ENCODE data around the gene SLC38A10. TPM values are rescaled to one million over a fixed set of nuclear protein-coding genes. Genes with fewer than 3 reads are reported as not detected.

The SLC38A10 gene
- total and polyA plus RNA-seq, 2 donors from 2014 or later: 72.7 to 89.7 TPM

DNA sequence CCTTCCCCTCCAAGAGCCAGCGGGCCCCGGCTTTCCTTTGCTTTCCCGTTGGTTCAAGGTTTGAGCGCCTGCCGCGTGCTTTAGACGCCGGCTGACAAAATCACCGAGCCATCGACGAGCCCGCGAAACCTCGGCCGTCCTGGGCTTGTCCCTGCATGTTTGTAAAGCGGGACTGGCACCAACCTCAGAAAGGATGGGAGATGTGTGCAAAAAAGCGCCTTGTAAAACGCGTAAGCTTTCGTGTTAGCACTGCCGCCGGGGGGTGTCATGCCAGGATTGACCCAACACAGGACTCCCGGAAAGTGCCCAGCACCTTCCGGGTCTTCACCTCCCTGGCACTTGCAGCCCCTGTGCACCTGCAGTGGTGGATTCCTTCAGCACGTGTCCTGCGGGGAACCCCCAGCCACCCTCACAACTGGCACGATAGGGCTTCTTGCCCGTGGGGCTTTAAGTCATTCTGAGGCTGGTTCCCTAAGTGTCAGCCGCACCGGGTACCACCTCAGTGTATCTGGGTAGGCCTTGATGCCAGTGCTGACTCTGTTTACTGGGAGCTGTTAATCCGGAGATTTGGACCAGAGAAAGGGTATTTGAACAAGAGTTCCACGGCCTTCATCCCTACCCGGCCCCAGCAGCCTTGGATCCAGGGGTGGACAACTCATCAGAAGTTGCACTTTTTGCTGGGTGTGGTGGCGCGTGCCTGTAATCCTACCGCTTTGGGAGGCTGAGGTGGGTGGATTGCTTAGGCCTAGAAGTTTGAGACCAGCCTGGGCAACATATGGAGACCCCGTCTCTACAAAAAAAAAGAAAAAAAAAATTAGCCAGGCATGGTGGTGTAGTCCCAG, 55.2 kb downstream of the SLC38A10 start:
- intact Hi-C loops (cut with DNase I): no loop called here
- H3K27me3 ChIP-seq (ENCODE audit: control insufficient read depth, insufficient read depth, low read length): no peaks in the 10 kb centered on the region
- no peak for TF ChIP-seq CTCF (IDR thresholded peaks at IDR 0.05; ENCODE audit: borderline replicate concordance, extremely low read depth, insufficient read depth)
- FAIRE-seq (no peak), DNase-seq (no peak)
- H3K27ac ChIP-seq (ENCODE audit: low read depth in 2 of 2, low read length in 2 of 2): no peak overlapping the region
- peak overlapping the region; percentile 2 to 69 (median 17) for H3K9ac ChIP-seq (ENCODE audit: low read length in 3 of 3)
- H3K36me3 ChIP-seq (ENCODE audit: control insufficient read depth in 2 of 3, insufficient read depth in 3 of 3, low read length in 3 of 3): peaks cover 0 to 4% (median 0%) of the 10 kb centered on the region in 3 donors
- H3K4me1 ChIP-seq (ENCODE audit: control insufficient read depth in 2 of 3, insufficient read depth in 2 of 3, low read depth in 1 of 3, low read length in 3 of 3): peaks cover 0 to 19% (median 8%) of the 10 kb centered on the region in 3 donors
- peak overlapping the region; percentile 27 to 81 (median 68) for H3K4me3 ChIP-seq (ENCODE audit: low read length in 3 of 3)
- no peaks in the 10 kb centered on the region for H3K9me3 ChIP-seq (ENCODE audit: control insufficient read depth in 2 of 3, insufficient read depth in 1 of 3, low read length in 3 of 3)

GRCh38 chr17:81238815-81239713, 56.0 kb downstream of the SLC38A10 start, which contains the start of the genes NDUFAF8 and TEPSIN:
Gene NDUFAF8 (plus strand): TSS chr17:81239318. CDS start chr17:81239364, 46 bp downstream.
Gene TEPSIN (minus strand): TSS chr17:81239055. CDS start chr17:81239033, 22 bp downstream.
- intact Hi-C loops (cut with DNase I): no loop called here
- no peaks in the 10 kb centered on the region for H3K9me3 ChIP-seq (ENCODE audit: control insufficient read depth in 2 of 3, insufficient read depth in 1 of 3, low read length in 3 of 3)
- TF ChIP-seq CTCF (IDR thresholded peaks at IDR 0.05; ENCODE audit: borderline replicate concordance, extremely low read depth, insufficient read depth): peak; percentile 7
- peaks cover 0 to 4% (median 0%) of the 10 kb centered on the region in 3 donors for H3K36me3 ChIP-seq (ENCODE audit: control insufficient read depth in 2 of 3, insufficient read depth in 3 of 3, low read length in 3 of 3)
- H3K4me3 ChIP-seq (ENCODE audit: low read length in 3 of 3): peak within 1 kb of the TSS; percentile 59 to 87 (median 68)
- H3K27me3 ChIP-seq (ENCODE audit: control insufficient read depth, insufficient read depth, low read length): no peaks in the 10 kb centered on the region
- H3K27ac ChIP-seq (ENCODE audit: low read depth in 2 of 2, low read length in 2 of 2): peak within 1 kb of the TSS in 1 of 2 donors; percentile 60
- peak; percentile 99 for FAIRE-seq
- peaks cover 0 to 19% (median 8%) of the 10 kb centered on the region in 3 donors for H3K4me1 ChIP-seq (ENCODE audit: control insufficient read depth in 2 of 3, insufficient read depth in 2 of 3, low read depth in 1 of 3, low read length in 3 of 3)
- peak within 1 kb of the TSS; percentile 11 to 69 (median 41) for H3K9ac ChIP-seq (ENCODE audit: low read length in 3 of 3)
- peak; percentile 98 to 100 (median 99) for DNase-seq

DNA sequence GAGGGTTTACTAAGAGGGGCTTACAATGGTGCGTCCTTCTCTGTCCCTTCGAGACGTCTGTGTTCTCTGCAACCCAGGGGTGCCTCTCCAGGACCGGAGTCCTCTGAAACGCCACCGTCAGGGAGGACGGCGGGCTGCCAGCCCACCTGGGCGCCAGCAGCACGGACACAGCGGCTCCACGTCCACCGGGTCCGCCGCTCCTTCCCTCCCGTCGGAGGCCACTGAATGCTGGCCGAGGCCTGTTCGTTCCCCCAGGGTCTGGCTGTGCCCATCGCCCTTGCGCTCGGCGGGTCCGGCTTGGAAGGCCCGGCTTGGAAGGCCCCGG, 56.7 kb downstream of the SLC38A10 start:
- Histone ChIP-seq H3K36me3 (ENCODE audit: control insufficient read depth in 2 of 3, insufficient read depth in 3 of 3, low read length in 3 of 3) (peaks cover 0 to 4% (median 0%) of the 10 kb centered on the region in 3 donors), H3K27ac (ENCODE audit: low read depth in 2 of 2, low read length in 2 of 2) (no peak overlapping the region), H3K4me3 (ENCODE audit: low read length in 3 of 3) (peak overlapping the region; percentile 59 to 87 (median 64)), H3K9me3 (ENCODE audit: control insufficient read depth in 2 of 3, insufficient read depth in 1 of 3, low read length in 3 of 3) (no peaks in the 10 kb centered on the region), H3K9ac (ENCODE audit: low read length in 3 of 3) (peak overlapping the region; percentile 11 to 62 (median 41)), H3K4me1 (ENCODE audit: control insufficient read depth in 2 of 3, insufficient read depth in 2 of 3, low read depth in 1 of 3, low read length in 3 of 3) (peaks cover 0 to 19% (median 8%) of the 10 kb centered on the region in 3 donors), H3K27me3 (ENCODE audit: control insufficient read depth, insufficient read depth, low read length) (no peaks in the 10 kb centered on the region)
- no peak for TF ChIP-seq CTCF (IDR thresholded peaks at IDR 0.05; ENCODE audit: borderline replicate concordance, extremely low read depth, insufficient read depth)
- intact Hi-C loops (cut with DNase I): no loop called here
- FAIRE-seq (no peak), DNase-seq (no peak)

All from kidney (tissue), 14 donors.